Activated gamma-delta T cell treated with Interleukin-2 at 50 U/mL for 16 hours (primary cell): ENCODE data around the gene TOP1.

Source experiments
- DNase-seq: peaks from one replicate; pipeline ENCODE4 v3.0.0-alpha.2; 2020

The TOP1 gene

DNA sequence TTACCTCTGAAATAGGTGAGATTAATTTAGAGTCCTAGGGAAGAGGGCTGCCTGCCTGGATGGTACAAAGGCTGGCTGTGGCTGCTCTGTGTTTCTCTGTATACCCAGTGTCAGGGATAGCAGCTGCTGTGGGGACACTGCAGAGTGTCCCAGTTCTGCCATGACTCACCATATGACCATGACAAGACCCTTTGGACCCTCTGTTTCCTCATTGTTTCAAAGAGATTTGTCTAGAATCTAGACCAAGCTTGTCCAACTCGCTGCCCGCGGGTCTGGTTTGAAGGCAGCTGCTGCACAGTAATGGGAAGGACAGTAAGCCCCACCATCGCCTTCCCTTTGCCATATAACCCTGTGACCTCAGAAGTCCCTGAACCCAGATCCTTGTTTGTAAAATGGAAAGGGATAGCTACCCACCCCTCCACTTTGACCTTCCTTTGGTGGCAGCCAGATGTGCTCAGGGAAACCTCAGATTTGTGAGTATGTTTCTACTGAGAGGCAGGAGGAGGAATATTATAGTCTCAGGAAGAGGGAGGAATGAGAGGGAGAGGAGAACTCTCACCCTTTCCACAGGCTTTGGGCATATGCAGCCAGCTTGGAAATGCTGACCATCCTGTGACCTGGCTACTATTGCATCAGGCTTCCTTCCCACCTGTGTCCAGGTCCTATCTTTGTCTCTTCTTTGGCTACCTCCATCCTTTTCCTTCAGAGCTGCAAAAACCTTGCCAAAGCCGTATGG lies 122.7 kb downstream of the TOP1 start:
- DNase-seq: no peak

DNA sequence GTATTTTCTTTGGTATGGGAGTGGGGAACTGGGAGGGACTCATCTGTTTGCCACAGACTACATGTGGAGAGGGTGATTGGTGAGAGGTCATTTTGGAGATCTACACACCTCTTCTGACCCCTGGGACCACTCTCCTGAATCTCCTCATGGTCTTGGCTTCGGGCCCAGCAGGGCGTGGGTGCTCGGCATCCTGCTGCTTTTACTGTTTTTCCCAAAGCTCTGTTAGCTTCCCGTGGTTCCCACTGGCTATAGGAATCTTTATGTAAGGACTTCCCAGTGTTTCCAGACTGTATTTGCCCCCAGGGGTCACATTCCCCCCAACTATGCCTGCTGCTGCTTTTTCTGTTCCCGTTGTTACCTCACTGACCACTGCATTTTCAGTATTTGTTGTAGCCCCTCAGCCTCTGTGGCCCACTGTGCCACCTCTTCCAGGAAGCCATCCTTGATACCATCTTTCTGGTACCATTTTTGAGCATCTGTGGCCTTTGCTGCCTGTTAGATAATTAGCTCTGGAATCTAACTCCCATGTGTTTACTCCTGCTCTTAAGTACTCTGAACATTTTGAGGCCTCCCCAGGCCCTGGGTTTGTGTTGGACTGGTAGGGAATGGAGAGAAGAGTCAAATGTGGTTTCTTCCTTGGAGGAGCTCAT lies 123.6 kb downstream of the TOP1 start:
- DNase-seq: no peak

- DNase-seq: no peak
Measured at GRCh38 chr20:41154436-41155176, 126.0 kb downstream of the TOP1 start.

- DNase-seq: no peak
Measured at GRCh38 chr20:41155261-41155660, 126.6 kb downstream of the TOP1 start.

- no peak for DNase-seq
Measured at GRCh38 chr20:41158082-41158625, 129.5 kb downstream of the TOP1 start.

GRCh38 chr20:41159547-41159946 lies 130.9 kb downstream of the TOP1 start:
- DNase-seq: no peak

- no peak for DNase-seq
Measured at GRCh38 chr20:41160686-41161085, 132.1 kb downstream of the TOP1 start.

GRCh38 chr20:41161886-41162285 lies 133.3 kb downstream of the TOP1 start:
- DNase-seq: no peak

GRCh38 chr20:41162396-41162795 lies 133.8 kb downstream of the TOP1 start:
- no peak for DNase-seq

DNA sequence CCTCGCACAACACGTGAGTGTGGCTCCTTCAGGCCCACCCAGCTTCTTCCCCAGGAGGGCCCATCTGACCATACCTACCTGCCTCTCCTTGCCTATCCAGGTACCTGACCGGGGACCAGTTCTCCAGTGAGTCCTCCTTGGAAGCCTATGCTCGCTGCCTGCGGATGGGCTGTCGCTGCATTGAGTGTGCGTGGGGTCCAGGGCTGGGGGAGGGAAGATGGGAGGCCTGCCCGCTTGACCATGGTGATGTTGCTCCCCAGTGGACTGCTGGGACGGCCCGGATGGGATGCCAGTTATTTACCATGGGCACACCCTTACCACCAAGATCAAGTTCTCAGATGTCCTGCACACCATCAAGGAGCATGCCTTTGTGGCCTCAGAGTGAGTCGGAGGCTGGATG lies 135.2 kb downstream of the TOP1 start:
- no peak for DNase-seq

DNA sequence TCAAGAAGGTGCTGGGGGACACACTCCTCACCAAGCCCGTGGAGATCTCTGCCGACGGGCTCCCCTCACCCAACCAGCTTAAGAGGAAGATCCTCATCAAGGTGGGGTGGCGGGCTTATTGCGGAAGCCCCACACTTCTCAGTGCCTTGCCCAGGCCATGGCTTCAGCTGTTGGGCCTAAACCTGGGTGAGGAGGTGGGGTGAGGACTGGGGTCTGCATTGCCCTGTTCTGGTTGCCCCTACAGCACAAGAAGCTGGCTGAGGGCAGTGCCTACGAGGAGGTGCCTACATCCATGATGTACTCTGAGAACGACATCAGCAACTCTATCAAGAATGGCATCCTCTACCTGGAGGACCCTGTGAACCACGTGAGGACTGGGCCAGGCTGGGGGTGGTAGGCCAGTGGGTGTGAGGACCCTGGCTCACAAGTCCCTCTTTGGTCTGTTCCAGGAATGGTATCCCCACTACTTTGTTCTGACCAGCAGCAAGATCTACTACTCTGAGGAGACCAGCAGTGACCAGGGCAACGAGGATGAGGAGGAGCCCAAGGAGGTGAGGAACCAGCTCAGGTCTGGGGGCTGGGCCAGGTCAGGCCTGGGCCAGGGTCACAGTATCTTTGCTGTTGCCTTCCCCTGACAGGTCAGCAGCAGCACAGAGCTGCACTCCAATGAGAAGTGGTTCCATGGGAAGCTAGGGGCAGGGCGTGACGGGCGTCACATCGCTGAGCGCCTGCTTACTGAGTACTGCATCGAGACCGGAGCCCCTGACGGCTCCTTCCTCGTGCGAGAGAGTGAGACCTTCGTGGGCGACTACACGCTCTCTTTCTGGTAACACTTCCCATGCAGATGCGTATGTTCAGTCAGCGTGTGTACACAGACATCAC lies 136.6 kb downstream of the TOP1 start:
- DNase-seq: no peak

DNA sequence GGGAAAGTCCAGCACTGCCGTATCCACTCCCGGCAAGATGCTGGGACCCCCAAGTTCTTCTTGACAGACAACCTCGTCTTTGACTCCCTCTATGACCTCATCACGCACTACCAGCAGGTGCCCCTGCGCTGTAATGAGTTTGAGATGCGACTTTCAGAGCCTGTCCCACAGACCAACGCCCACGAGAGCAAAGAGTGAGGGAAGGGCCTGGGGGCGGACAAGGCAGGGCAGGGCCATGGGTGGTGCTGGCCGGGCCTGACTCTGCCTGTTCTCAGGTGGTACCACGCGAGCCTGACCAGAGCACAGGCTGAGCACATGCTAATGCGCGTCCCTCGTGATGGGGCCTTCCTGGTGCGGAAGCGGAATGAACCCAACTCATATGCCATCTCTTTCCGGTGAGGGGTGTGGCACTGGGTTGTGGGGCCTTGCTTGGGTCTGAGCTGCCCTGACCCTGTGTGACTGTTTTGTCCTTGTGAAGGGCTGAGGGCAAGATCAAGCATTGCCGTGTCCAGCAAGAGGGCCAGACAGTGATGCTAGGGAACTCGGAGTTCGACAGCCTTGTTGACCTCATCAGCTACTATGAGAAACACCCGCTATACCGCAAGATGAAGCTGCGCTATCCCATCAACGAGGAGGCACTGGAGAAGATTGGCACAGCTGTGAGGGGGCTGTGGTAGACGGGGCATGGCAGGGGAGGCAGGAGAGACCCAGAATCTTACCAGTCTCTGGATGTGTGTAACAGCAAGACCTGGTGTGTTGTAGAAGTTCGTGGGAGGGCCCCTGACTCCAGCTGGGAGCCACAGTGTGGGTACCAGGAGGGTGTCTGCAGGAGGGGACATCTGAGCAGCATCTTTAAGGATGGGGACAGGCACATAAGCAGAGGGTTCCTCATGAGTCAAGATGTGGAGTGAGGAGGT lies 137.8 kb downstream of the TOP1 start:
- no peak for DNase-seq

DNA sequence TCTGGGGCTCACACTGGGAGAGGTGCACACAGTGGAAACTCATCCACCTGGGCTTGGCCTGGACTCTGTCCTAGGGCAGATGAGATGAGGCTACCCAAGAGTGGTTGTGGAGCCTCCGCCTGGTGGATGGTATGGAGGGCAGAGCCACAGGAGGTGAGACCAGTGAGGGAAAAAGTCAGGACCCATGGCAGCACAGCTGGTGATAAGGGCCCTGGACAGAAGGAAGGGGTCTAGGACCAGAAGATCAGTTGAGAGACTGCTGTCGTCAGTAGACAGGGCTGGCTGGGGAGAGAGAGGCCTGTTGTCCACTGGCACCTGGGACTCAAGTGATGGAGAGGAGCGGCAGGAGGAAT lies 138.5 kb downstream of the TOP1 start:
- DNase-seq: no peak

- no peak for DNase-seq
Measured at GRCh38 chr20:41167481-41168253, 139.0 kb downstream of the TOP1 start.

GRCh38 chr20:41168281-41169161 lies 139.9 kb downstream of the TOP1 start:
- no peak for DNase-seq

GRCh38 chr20:41169162-41169690 lies 140.6 kb downstream of the TOP1 start:
- DNase-seq: no peak

- no peak for DNase-seq
Measured at GRCh38 chr20:41169791-41170351, 141.2 kb downstream of the TOP1 start.

- DNase-seq: no peak
Measured at GRCh38 chr20:41170386-41171105, 141.9 kb downstream of the TOP1 start.
